ENCODE results near the gene OLFML2B. TPM values are rescaled to one million over a fixed set of nuclear protein-coding genes. Genes with fewer than 3 reads are reported as not detected.

Gene OLFML2B
- total and polyA plus RNA-seq, 2 donors = 4.3 to 5.4 TPM

- Histone ChIP-seq H3K27ac (ENCODE audit: low read depth in 1 of 2, low read length in 1 of 2) (no peak overlapping the region), H3K9me3 (ENCODE audit: control insufficient read depth in 2 of 2, insufficient read depth in 1 of 2, low read length in 1 of 2) (no peaks in the 10 kb centered on the region), H3K4me3 (ENCODE audit: low read length in 2 of 2) (no peak overlapping the region), H3K4me1 (ENCODE audit: control insufficient read depth in 2 of 2, insufficient read depth in 2 of 2, low read length in 2 of 2) (peaks cover 2 to 4% of the 10 kb centered on the region in 2 donors), H3K27me3 (ENCODE audit: control insufficient read depth in 2 of 2, insufficient read depth in 1 of 2, low read length in 1 of 2) (peaks cover 2 to 24% of the 10 kb centered on the region in 2 donors), H3K36me3 (ENCODE audit: control insufficient read depth in 2 of 2, insufficient read depth in 2 of 2, low read length in 1 of 2) (no peaks in the 10 kb centered on the region)
- peak in 1 of 9 donors; percentile 21 for DNase-seq (ENCODE audit: low read depth in 6 of 9, low spot score in 9 of 9)
- 47% methylated on average over 6 of the region's 6 CpGs for WGBS
Measured at GRCh38 chr1:162028726-162029125, 5.1 kb upstream of the OLFML2B start.

GRCh38 chr1:162026881-162027280 lies 3.2 kb upstream of the OLFML2B start:
- Histone ChIP-seq H3K9me3 (ENCODE audit: control insufficient read depth in 2 of 2, insufficient read depth in 1 of 2, low read length in 1 of 2) (no peaks in the 10 kb centered on the region), H3K27me3 (ENCODE audit: control insufficient read depth in 2 of 2, insufficient read depth in 1 of 2, low read length in 1 of 2) (peaks cover 2 to 37% of the 10 kb centered on the region in 2 donors), H3K4me3 (ENCODE audit: low read length in 2 of 2) (no peak overlapping the region), H3K4me1 (ENCODE audit: control insufficient read depth in 2 of 2, insufficient read depth in 2 of 2, low read length in 2 of 2) (peaks cover 2 to 4% of the 10 kb centered on the region in 2 donors), H3K27ac (ENCODE audit: low read depth in 1 of 2, low read length in 1 of 2) (no peak overlapping the region), H3K36me3 (ENCODE audit: control insufficient read depth in 2 of 2, insufficient read depth in 2 of 2, low read length in 1 of 2) (no peaks in the 10 kb centered on the region)
- WGBS = 93% methylated on average over 2 of the region's 2 CpGs
- DNase-seq (ENCODE audit: low read depth in 6 of 9, low spot score in 9 of 9) = no peak

GRCh38 chr1:162025541-162025940 lies 1.9 kb upstream of the OLFML2B start:
- H3K4me3 ChIP-seq (ENCODE audit: low read length in 2 of 2) = no peak overlapping the region
- H3K27ac ChIP-seq (ENCODE audit: low read depth in 1 of 2, low read length in 1 of 2) = no peak overlapping the region
- DNase-seq (ENCODE audit: low read depth in 6 of 9, low spot score in 9 of 9) = no peak
- H3K27me3 ChIP-seq (ENCODE audit: control insufficient read depth in 2 of 2, insufficient read depth in 1 of 2, low read length in 1 of 2) = peaks cover 2 to 41% of the 10 kb centered on the region in 2 donors
- WGBS = 99% methylated on average over 2 of the region's 2 CpGs
- H3K9me3 ChIP-seq (ENCODE audit: control insufficient read depth in 2 of 2, insufficient read depth in 1 of 2, low read length in 1 of 2) = no peaks in the 10 kb centered on the region
- H3K4me1 ChIP-seq (ENCODE audit: control insufficient read depth in 2 of 2, insufficient read depth in 2 of 2, low read length in 2 of 2) = peaks cover 2 to 4% of the 10 kb centered on the region in 2 donors
- no peaks in the 10 kb centered on the region for H3K36me3 ChIP-seq (ENCODE audit: control insufficient read depth in 2 of 2, insufficient read depth in 2 of 2, low read length in 1 of 2)

- WGBS = 58% methylated on average over 20 of the region's 20 CpGs
- no peaks in the 10 kb centered on the region for H3K9me3 ChIP-seq (ENCODE audit: control insufficient read depth in 2 of 2, insufficient read depth in 1 of 2, low read length in 1 of 2)
- peaks cover 2 to 41% of the 10 kb centered on the region in 2 donors for H3K27me3 ChIP-seq (ENCODE audit: control insufficient read depth in 2 of 2, insufficient read depth in 1 of 2, low read length in 1 of 2)
- no peaks in the 10 kb centered on the region for H3K36me3 ChIP-seq (ENCODE audit: control insufficient read depth in 2 of 2, insufficient read depth in 2 of 2, low read length in 1 of 2)
- H3K4me1 ChIP-seq (ENCODE audit: control insufficient read depth in 2 of 2, insufficient read depth in 2 of 2, low read length in 2 of 2) = peaks cover 0 to 2% of the 10 kb centered on the region in 2 donors
- no peak overlapping the region for H3K27ac ChIP-seq (ENCODE audit: low read depth in 1 of 2, low read length in 1 of 2)
- H3K4me3 ChIP-seq (ENCODE audit: low read length in 2 of 2) = peak overlapping the region; percentile 8 to 50
- no peak for DNase-seq (ENCODE audit: low read depth in 6 of 9, low spot score in 9 of 9)
Measured at GRCh38 chr1:162023181-162023546, 505 bp downstream of the OLFML2B start.

GRCh38 chr1:162022626-162023025 lies 1.0 kb downstream of the OLFML2B start:
- Histone ChIP-seq H3K27ac (ENCODE audit: low read depth in 1 of 2, low read length in 1 of 2) (no peak overlapping the region), H3K27me3 (ENCODE audit: control insufficient read depth in 2 of 2, insufficient read depth in 1 of 2, low read length in 1 of 2) (peaks cover 2 to 41% of the 10 kb centered on the region in 2 donors), H3K4me3 (ENCODE audit: low read length in 2 of 2) (no peak overlapping the region), H3K4me1 (ENCODE audit: control insufficient read depth in 2 of 2, insufficient read depth in 2 of 2, low read length in 2 of 2) (peaks cover 0 to 2% of the 10 kb centered on the region in 2 donors), H3K36me3 (ENCODE audit: control insufficient read depth in 2 of 2, insufficient read depth in 2 of 2, low read length in 1 of 2) (no peaks in the 10 kb centered on the region), H3K9me3 (ENCODE audit: control insufficient read depth in 2 of 2, insufficient read depth in 1 of 2, low read length in 1 of 2) (no peaks in the 10 kb centered on the region)
- DNase-seq (ENCODE audit: low read depth in 6 of 9, low spot score in 9 of 9) = no peak
- 96% methylated on average over 9 of the region's 9 CpGs for WGBS

GRCh38 chr1:162021124-162021523 lies 2.5 kb downstream of the OLFML2B start:
- H3K9me3 ChIP-seq (ENCODE audit: control insufficient read depth in 2 of 2, insufficient read depth in 1 of 2, low read length in 1 of 2) = no peaks in the 10 kb centered on the region
- no peak overlapping the region for H3K27ac ChIP-seq (ENCODE audit: low read depth in 1 of 2, low read length in 1 of 2)
- H3K4me3 ChIP-seq (ENCODE audit: low read length in 2 of 2) = no peak overlapping the region
- no peaks in the 10 kb centered on the region for H3K36me3 ChIP-seq (ENCODE audit: control insufficient read depth in 2 of 2, insufficient read depth in 2 of 2, low read length in 1 of 2)
- WGBS = 95% methylated on average over 4 of the region's 4 CpGs
- peaks cover 0 to 2% of the 10 kb centered on the region in 2 donors for H3K4me1 ChIP-seq (ENCODE audit: control insufficient read depth in 2 of 2, insufficient read depth in 2 of 2, low read length in 2 of 2)
- peaks cover 2 to 38% of the 10 kb centered on the region in 2 donors for H3K27me3 ChIP-seq (ENCODE audit: control insufficient read depth in 2 of 2, insufficient read depth in 1 of 2, low read length in 1 of 2)
- no peak for DNase-seq (ENCODE audit: low read depth in 6 of 9, low spot score in 9 of 9)

- WGBS = 94% methylated on average over 2 of the region's 2 CpGs
- Histone ChIP-seq H3K9me3 (ENCODE audit: control insufficient read depth in 2 of 2, insufficient read depth in 1 of 2, low read length in 1 of 2) (no peaks in the 10 kb centered on the region), H3K27ac (ENCODE audit: low read depth in 1 of 2, low read length in 1 of 2) (no peak overlapping the region), H3K27me3 (ENCODE audit: control insufficient read depth in 2 of 2, insufficient read depth in 1 of 2, low read length in 1 of 2) (peaks cover 2 to 33% of the 10 kb centered on the region in 2 donors), H3K4me1 (ENCODE audit: control insufficient read depth in 2 of 2, insufficient read depth in 2 of 2, low read length in 2 of 2) (peaks cover 0 to 2% of the 10 kb centered on the region in 2 donors), H3K4me3 (ENCODE audit: low read length in 2 of 2) (no peak overlapping the region), H3K36me3 (ENCODE audit: control insufficient read depth in 2 of 2, insufficient read depth in 2 of 2, low read length in 1 of 2) (no peaks in the 10 kb centered on the region)
- DNase-seq (ENCODE audit: low read depth in 6 of 9, low spot score in 9 of 9) = no peak
Measured at GRCh38 chr1:162020150-162020549, 3.5 kb downstream of the OLFML2B start.

GRCh38 chr1:162019446-162019845 lies 4.2 kb downstream of the OLFML2B start:
- no peaks in the 10 kb centered on the region for H3K36me3 ChIP-seq (ENCODE audit: control insufficient read depth in 2 of 2, insufficient read depth in 2 of 2, low read length in 1 of 2)
- H3K4me3 ChIP-seq (ENCODE audit: low read length in 2 of 2) = no peak overlapping the region
- peaks cover under 1 to 26% of the 10 kb centered on the region in 2 donors for H3K27me3 ChIP-seq (ENCODE audit: control insufficient read depth in 2 of 2, insufficient read depth in 1 of 2, low read length in 1 of 2)
- H3K27ac ChIP-seq (ENCODE audit: low read depth in 1 of 2, low read length in 1 of 2) = no peak overlapping the region
- DNase-seq (ENCODE audit: low read depth in 6 of 9, low spot score in 9 of 9) = no peak
- 81% methylated on average over 3 of the region's 3 CpGs for WGBS
- peaks cover 0 to 2% of the 10 kb centered on the region in 2 donors for H3K4me1 ChIP-seq (ENCODE audit: control insufficient read depth in 2 of 2, insufficient read depth in 2 of 2, low read length in 2 of 2)
- H3K9me3 ChIP-seq (ENCODE audit: control insufficient read depth in 2 of 2, insufficient read depth in 1 of 2, low read length in 1 of 2) = no peaks in the 10 kb centered on the region

GRCh38 chr1:162019006-162019405 lies 4.7 kb downstream of the OLFML2B start:
- Histone ChIP-seq H3K9me3 (ENCODE audit: control insufficient read depth in 2 of 2, insufficient read depth in 1 of 2, low read length in 1 of 2) (no peaks in the 10 kb centered on the region), H3K4me1 (ENCODE audit: control insufficient read depth in 2 of 2, insufficient read depth in 2 of 2, low read length in 2 of 2) (peaks cover 0 to under 1% of the 10 kb centered on the region in 2 donors), H3K27ac (ENCODE audit: low read depth in 1 of 2, low read length in 1 of 2) (no peak overlapping the region), H3K4me3 (ENCODE audit: low read length in 2 of 2) (no peak overlapping the region), H3K36me3 (ENCODE audit: control insufficient read depth in 2 of 2, insufficient read depth in 2 of 2, low read length in 1 of 2) (no peaks in the 10 kb centered on the region), H3K27me3 (ENCODE audit: control insufficient read depth in 2 of 2, insufficient read depth in 1 of 2, low read length in 1 of 2) (peaks cover 0 to 22% of the 10 kb centered on the region in 2 donors)
- WGBS = 94% methylated on average over 4 of the region's 4 CpGs
- DNase-seq (ENCODE audit: low read depth in 6 of 9, low spot score in 9 of 9) = no peak

GRCh38 chr1:162018418-162018817 lies 5.3 kb downstream of the OLFML2B start:
- no peaks in the 10 kb centered on the region for H3K9me3 ChIP-seq (ENCODE audit: control insufficient read depth in 2 of 2, insufficient read depth in 1 of 2, low read length in 1 of 2)
- H3K4me1 ChIP-seq (ENCODE audit: control insufficient read depth in 2 of 2, insufficient read depth in 2 of 2, low read length in 2 of 2) = no peaks in the 10 kb centered on the region
- H3K4me3 ChIP-seq (ENCODE audit: low read length in 2 of 2) = no peak overlapping the region
- H3K27ac ChIP-seq (ENCODE audit: low read depth in 1 of 2, low read length in 1 of 2) = no peak overlapping the region
- DNase-seq (ENCODE audit: low read depth in 6 of 9, low spot score in 9 of 9) = no peak
- WGBS = 97% methylated on average over 4 of the region's 4 CpGs
- H3K27me3 ChIP-seq (ENCODE audit: control insufficient read depth in 2 of 2, insufficient read depth in 1 of 2, low read length in 1 of 2) = peaks cover 0 to 16% of the 10 kb centered on the region in 2 donors
- no peaks in the 10 kb centered on the region for H3K36me3 ChIP-seq (ENCODE audit: control insufficient read depth in 2 of 2, insufficient read depth in 2 of 2, low read length in 1 of 2)
